H54 (cell line): ENCODE results near the gene OAS2.
"Not testable (repeated sequence)": the region's sequence is repeated elsewhere in the genome, so short reads cannot be mapped to it uniquely, and the experiment has no call there.

Source experiments
- DNase-seq: peaks from one replicate; pipeline ENCODE4 v3.0.0; 2011; ENCODE audit warnings: low spot score, mixed read lengths; ENCODE audit not compliant: insufficient read length
- FAIRE-seq: peaks from 3 replicates; lab custom pipeline; 2011; peaks lifted over from hg19 to GRCh38; lab: Jason Lieb, UNC
- POLR2A ChIP-seq: IDR thresholded peaks from 2 replicates; pipeline ENCODE4 v1.6.1; 2011; ENCODE audit warnings: low read depth, mild to moderate bottlenecking, low read length

OAS2 gene

DNA sequence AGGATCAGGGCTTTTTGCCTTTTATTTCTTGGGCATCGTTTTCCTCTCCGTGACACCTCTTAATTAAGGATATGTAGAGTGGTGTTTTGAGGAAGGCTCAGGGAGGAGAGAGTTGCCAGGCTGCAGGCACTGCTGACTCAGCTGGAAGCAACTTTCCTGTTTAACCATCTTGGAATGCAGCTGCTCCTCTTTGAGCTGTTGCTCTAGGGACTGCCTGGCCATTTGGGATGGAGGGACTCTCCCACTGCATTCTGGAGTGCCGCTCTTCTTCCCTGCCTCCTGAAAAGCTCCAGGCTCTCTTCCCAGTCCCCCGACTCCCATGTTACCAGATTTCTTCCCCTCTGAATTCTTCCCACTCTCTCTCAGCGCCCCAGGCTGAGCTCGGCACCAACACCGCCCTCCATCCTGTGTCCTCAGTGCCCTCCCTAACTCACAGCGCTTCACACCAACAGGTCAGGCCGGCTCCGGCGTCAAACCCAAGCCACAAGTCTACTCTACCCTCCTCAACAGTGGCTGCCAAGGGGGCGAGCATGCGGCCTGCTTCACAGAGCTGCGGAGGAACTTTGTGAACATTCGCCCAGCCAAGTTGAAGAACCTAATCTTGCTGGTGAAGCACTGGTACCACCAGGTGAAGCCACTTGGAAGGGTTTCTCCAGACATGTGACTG is 34.2 kb upstream of the OAS2 start:
- TF ChIP-seq POLR2A: no peak
- no peak for FAIRE-seq
- DNase-seq: peak; percentile 35

DNA sequence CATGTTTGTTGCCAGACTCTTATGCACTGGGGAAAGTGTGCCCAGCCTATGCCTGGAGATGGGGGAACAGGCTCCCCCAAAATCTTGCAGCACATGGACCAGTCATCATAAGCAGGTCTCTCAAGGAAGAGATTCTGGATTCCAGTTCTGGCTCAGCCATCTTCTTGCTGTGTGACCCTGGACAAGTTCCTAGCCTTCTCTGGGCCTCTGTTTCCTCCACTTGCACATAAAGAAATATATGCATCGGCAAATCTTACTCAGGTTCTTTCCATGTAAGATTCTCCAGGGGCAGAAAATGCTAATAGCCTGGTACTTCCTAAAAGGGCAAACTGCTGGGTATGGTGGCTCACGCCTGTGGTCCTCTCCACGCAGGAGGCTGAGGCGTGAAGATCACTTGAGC is 32.8 kb upstream of the OAS2 start:
- FAIRE-seq: no peak
- TF ChIP-seq POLR2A: no peak
- no peak for DNase-seq

DNA sequence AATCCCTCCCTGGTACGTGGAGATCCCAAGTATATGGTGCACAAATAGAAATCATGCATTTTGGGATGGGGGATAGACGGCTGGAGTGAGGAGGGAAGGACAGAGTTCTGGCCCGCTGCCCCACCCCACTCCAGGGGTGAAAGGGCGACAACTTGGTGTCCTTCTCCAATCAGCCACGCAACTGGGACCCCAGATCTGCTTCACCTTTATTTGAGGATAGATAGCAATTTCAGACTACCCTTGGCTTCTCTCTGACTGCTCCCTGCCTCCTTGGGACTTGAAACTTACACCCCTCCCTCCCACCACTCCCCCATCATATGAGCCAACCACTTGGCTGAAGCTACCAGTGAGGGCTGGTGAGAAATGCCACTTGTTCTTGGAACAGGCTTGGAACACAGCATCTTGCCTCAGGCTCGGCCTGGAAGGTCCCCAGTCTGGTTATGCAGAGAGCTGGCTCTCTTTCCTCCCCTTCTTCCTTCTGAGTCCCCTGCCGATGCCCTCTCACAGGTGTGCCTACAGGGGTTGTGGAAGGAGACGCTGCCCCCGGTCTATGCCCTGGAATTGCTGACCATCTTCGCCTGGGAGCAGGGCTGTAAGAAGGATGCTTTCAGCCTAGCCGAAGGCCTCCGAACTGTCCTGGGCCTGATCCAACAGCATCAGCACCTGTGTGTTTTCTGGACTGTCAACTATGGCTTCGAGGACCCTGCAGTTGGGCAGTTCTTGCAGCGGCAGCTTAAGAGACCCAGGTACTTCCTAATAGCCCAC is 31.9 kb upstream of the OAS2 start:
- FAIRE-seq (no peak), DNase-seq (no peak)

DNA sequence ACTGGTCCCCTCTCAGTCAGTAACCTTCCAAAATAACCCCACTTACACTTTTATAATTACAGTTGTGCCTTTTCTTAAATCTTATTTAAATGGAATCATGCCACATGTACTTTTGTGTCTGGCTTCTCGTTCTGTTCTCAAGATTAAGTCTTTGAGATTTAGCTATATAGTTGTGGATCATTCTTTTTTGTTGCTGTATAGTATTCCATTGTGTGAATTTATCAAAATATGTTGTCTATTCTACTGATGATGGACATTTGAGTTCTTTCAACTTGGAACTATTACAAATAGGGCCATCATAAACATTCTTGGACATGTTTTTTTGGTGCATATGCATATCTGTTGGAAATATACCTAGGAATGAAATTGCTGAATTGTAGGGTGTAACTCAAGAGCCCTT is 31.0 kb upstream of the OAS2 start:
- no peak for DNase-seq
- TF ChIP-seq POLR2A: no peak
- no peak for FAIRE-seq

More for the DNA sequence above, 31.9 kb upstream of the OAS2 start:
- no peak for TF ChIP-seq POLR2A

DNA sequence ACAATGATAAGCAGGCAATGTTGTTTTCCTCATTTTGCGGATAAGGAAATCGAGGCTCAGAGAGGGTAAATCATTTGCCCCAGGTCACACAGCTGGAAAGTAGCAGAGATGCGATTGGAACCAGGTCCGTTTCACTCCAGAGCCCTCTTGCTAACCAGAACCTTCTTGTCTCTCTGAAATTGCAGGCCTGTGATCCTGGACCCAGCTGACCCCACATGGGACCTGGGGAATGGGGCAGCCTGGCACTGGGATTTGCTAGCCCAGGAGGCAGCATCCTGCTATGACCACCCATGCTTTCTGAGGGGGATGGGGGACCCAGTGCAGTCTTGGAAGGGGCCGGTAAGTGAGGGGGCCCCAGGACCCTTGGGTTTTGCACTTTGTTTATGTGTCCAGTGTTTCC is 30.6 kb upstream of the OAS2 start:
- no peak for DNase-seq
- no peak for TF ChIP-seq POLR2A
- no peak for FAIRE-seq

DNA sequence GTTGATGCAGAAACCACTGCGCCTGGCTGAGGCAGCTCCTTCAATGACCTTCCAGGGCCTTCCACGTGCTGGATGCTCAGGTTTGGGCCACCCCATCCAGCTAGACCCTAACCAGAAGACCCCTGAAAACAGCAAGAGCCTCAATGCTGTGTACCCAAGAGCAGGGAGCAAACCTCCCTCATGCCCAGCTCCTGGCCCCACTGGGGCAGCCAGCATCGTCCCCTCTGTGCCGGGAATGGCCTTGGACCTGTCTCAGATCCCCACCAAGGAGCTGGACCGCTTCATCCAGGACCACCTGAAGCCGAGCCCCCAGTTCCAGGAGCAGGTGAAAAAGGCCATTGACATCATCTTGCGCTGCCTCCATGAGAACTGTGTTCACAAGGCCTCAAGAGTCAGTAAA is 29.5 kb upstream of the OAS2 start:
- FAIRE-seq: no peak

DNA sequence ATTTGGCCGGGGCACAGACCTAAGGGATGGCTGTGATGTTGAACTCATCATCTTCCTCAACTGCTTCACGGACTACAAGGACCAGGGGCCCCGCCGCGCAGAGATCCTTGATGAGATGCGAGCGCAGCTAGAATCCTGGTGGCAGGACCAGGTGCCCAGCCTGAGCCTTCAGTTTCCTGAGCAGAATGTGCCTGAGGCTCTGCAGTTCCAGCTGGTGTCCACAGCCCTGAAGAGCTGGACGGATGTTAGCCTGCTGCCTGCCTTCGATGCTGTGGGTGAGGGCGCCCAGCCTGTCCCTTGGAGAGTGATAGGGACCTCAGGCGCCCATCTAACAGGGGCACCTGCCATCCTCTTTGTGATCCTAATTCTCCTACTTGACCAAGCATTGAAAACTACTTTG is 27.6 kb upstream of the OAS2 start:
- TF ChIP-seq POLR2A: no peak
- DNase-seq (no peak), FAIRE-seq (no peak)

More for the DNA sequence above, 29.5 kb upstream of the OAS2 start:
- no peak for DNase-seq
- no peak for TF ChIP-seq POLR2A

DNA sequence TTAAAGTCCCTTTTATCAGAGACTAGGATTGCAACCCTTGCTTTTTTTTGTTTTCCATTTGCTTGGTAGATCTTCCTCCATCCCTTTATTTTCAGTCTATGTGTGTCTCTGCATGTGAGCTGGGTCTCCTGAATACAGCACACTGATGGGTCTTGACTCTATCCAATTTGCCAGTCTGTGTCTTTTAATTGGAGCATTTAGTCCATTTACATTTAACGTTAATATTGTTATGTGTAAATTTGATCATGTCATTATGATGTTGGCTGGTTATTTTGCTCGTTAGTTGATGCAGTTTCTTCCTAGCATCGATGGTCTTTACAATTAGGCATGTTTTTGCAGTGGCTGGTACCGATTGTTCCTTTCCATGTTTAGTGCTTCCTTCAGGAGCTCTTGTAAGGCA is 21.2 kb upstream of the OAS2 start:
- DNase-seq, FAIRE-seq: not testable (repeated sequence)

DNA sequence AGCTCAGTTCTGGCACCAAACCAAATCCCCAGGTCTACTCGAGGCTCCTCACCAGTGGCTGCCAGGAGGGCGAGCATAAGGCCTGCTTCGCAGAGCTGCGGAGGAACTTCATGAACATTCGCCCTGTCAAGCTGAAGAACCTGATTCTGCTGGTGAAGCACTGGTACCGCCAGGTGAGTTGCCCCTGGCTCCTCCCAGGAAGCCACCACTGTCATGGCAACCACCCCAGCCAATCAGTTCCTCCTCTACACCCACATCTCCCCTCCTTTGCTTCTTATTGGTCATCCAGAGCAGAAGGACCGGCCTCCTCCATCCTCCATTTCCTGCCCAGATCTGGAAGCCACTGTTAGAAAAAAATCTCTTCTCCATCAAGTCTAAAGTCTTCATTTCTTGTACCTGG is 17.2 kb upstream of the OAS2 start:
- no peak for TF ChIP-seq POLR2A
- DNase-seq (no peak), FAIRE-seq (no peak)

DNA sequence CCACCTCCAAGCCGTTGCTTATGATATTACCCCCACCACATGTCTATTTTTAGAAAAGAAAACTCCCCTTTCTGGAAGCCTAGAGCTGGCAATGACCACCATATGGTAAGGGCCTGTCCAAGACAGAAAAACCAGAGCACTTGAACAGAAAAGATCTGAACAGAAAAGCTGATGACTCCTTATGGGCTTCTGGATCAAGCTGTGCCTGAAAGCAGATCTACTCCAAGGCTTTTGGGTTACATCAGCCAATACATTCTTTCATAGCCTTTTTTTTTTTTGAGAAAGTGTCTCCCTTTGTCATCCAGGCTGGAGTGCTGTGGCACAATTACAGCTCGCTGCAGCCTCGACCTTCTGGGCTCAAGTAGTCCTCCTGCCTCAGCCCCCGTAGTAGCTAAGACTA is 16.8 kb upstream of the OAS2 start:
- no peak for FAIRE-seq
- no peak for DNase-seq
- no peak for TF ChIP-seq POLR2A

DNA sequence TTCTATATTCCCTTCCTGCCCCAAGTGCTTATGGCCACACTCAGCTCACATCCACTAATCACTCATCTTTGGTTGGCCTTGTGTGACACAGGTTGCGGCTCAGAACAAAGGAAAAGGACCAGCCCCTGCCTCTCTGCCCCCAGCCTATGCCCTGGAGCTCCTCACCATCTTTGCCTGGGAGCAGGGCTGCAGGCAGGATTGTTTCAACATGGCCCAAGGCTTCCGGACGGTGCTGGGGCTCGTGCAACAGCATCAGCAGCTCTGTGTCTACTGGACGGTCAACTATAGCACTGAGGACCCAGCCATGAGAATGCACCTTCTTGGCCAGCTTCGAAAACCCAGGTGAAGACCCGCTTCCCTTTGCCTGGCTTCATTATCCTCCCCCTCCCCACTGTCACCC is 15.8 kb upstream of the OAS2 start:
- TF ChIP-seq POLR2A: no peak
- DNase-seq: no peak
- FAIRE-seq: no peak

DNA sequence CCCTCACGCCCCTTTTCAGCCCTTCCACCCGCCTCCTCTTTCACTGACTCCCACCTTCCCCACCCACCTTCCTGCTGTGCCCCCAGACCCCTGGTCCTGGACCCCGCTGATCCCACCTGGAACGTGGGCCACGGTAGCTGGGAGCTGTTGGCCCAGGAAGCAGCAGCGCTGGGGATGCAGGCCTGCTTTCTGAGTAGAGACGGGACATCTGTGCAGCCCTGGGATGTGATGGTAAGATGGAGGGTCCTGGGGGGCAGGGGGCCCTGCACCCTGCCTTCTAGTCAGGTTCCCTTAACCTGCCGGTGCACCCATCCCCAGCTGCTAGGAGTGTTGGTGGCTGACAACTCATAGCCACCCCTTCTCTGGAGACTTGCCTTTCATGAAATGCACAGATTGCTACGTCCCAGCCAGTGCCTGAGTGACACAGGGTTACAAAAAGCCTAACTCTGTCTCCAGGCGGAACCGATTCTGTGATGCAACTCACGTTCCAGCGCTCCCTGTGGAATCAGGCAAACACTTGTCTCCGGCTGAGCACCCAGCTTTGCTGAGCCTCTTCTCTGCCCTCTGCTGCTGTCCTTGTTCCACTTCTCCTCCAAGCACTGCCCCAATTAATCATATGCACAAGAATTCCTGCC is 15.0 kb upstream of the OAS2 start:
- TF ChIP-seq POLR2A: no peak
- FAIRE-seq: no peak
- no peak for DNase-seq

DNA sequence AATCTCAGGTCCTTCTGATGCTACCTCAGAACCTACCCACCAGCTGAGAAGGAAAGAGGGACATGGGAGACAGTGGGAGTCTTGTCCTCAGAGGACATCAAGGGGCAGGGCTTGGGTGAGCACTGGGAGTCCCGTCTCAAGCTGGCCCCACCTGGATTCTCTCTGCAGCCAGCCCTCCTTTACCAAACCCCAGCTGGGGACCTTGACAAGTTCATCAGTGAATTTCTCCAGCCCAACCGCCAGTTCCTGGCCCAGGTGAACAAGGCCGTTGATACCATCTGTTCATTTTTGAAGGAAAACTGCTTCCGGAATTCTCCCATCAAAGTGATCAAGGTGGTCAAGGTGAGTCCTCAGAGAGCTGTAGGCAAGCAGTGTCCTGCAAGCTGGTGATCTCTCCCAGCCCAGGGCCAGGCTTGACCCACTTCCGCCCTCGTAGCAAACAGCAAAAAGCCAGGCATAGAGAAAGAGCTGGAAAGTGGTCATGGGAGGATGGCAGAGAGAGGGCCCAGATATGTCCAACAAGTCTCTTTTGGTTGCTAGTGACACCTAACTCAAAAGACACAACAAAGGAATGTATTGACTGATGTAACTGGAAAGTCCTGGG is 14.2 kb upstream of the OAS2 start:
- FAIRE-seq (no peak), DNase-seq (no peak)
- no peak for TF ChIP-seq POLR2A

DNA sequence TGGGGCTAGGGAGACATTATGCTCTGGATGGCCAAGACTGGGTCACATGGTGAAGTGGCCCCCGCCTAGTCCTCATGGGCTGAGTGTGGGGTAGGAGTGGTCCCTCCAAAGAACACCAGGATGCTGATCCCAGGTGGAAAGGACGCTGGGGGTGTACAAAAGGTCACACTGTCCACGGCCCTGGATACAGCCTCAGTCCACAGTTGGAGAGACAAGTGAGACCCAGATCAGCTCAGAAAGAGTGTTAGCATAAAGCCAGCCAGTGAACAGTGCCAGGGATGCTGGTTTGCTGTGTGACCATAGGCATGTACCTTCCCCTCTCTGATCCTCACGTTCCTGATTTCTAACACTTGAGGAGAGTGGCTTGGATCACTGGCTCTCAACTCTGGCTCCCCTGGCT is 13.4 kb upstream of the OAS2 start:
- no peak for FAIRE-seq
- TF ChIP-seq POLR2A: no peak
- no peak for DNase-seq

DNA sequence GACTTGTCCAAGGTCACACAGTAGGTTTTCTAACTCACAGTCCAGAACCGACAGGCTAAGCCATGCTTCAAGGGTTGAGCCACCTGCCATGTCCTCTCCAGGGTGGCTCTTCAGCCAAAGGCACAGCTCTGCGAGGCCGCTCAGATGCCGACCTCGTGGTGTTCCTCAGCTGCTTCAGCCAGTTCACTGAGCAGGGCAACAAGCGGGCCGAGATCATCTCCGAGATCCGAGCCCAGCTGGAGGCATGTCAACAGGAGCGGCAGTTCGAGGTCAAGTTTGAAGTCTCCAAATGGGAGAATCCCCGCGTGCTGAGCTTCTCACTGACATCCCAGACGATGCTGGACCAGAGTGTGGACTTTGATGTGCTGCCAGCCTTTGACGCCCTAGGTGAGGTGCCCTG is 12.7 kb upstream of the OAS2 start:
- DNase-seq (no peak), FAIRE-seq (no peak)
- no peak for TF ChIP-seq POLR2A
